GM12891 (cell line): ENCODE results near the gene CACNG7.

Source experiments
- POLR2A ChIP-seq: IDR thresholded peaks from 2 replicates; pipeline ENCODE4 v1.6.1; 2011; ENCODE audit warnings: low read depth, low read length, control low read depth
- SPI1 ChIP-seq: IDR thresholded peaks from 2 replicates; pipeline ENCODE4 v1.6.1; 2011; ENCODE audit warnings: low read depth, low read length, control low read depth

GRCh38 chr19:53917356-53917755 is 8.3 kb downstream of the CACNG7 start:
- TF ChIP-seq POLR2A (no peak), SPI1 (no peak)
